Stimulated activated CD4-positive, alpha-beta T cell treated with anti-CD3 and anti-CD28 coated beads, Interleukin-1b, Interleukin-23, amount 100 ng/mL, for 24 hours (primary cell): ENCODE data around the gene SETD7.
A peak's percentile ranks its signal among the peaks of the same experiment; 100 is the strongest.

Source experiments
- DNase-seq, 4 experiments: peaks; one replicate each; pipeline ENCODE4 v3.0.0-alpha.2; 2020; ENCODE audit warnings: low read depth in 4 of 4, low spot score in 1 of 4

The SETD7 gene

GRCh38 chr4:139575072-139575471 lies 19.1 kb upstream of the SETD7 start:
- DNase-seq: no peak

GRCh38 chr4:139574641-139575040 lies 18.6 kb upstream of the SETD7 start:
- DNase-seq: no peak

- DNase-seq: no peak
These were observed 12.4 kb upstream of the SETD7 start for GRCh38 chr4:139568206-139568955.

- DNase-seq: no peak
These were observed 11.3 kb upstream of the SETD7 start for GRCh38 chr4:139567159-139567870.

GRCh38 chr4:139564502-139564901 lies 8.5 kb upstream of the SETD7 start:
- no peak for DNase-seq

- no peak for DNase-seq
These were observed 7.5 kb upstream of the SETD7 start for GRCh38 chr4:139563515-139563914.

- DNase-seq: no peak
These were observed 6.8 kb upstream of the SETD7 start for GRCh38 chr4:139562839-139563238.

- no peak for DNase-seq
These were observed 6.2 kb upstream of the SETD7 start for GRCh38 chr4:139562067-139562684.

GRCh38 chr4:139560406-139561104 lies 4.5 kb upstream of the SETD7 start:
- no peak for DNase-seq

- no peak for DNase-seq
These were observed 3.7 kb upstream of the SETD7 start for GRCh38 chr4:139559687-139560086.

GRCh38 chr4:139559089-139559479 lies 3.1 kb upstream of the SETD7 start:
- DNase-seq: no peak

- no peak for DNase-seq
These were observed 2.4 kb upstream of the SETD7 start for GRCh38 chr4:139558235-139559088.

GRCh38 chr4:139557556-139558110 lies 1.6 kb upstream of the SETD7 start:
- DNase-seq: no peak

- peak; percentile 24 to 39 (median 28) for DNase-seq
These were observed 921 bp upstream of the SETD7 start for GRCh38 chr4:139556724-139557555.

GRCh38 chr4:139555705-139556070 lies 331 bp downstream of the SETD7 start:
- DNase-seq: no peak

GRCh38 chr4:139554893-139555704 lies 920 bp downstream of the SETD7 start:
- peak; percentile 47 to 73 (median 58) for DNase-seq

- DNase-seq: no peak
These were observed 1.5 kb downstream of the SETD7 start for GRCh38 chr4:139554642-139554892.

GRCh38 chr4:139553751-139554641 lies 2.0 kb downstream of the SETD7 start:
- no peak for DNase-seq
